Activated T-cell treated with anti-CD3 and anti-CD28 coated beads, Interleukin-2, amount 50 U/mL, for 1 hour (primary cell): ENCODE data around the gene FTHL17.

Experiments
- DNase-seq: peaks from one replicate; pipeline ENCODE4 v3.0.0-alpha.2; 2020

Gene FTHL17

DNA sequence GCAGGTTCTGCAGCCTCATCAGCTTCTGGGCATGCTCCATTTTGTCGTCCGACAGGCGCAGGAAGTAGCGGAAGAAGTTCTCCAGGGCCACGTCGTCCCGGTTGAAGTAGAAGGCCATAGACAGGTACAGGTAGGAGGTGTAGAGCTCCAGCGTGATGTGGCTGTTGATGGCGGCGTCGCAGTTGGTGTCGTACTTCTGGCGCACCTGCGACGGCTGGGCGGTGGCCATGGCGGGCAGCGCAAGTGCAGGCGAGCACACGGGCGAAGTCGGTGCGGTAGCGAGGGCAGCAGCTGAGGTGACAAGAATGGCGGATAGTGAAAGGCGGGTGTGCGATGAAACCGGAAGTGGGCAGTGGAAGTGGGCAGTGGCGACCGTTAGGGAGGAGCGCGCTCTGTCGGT lies at the start of gene FTHL17:
Gene FTHL17, minus strand, starts transcription at position 317 of the 400 bp plus-strand sequence. Its CDS starts 88 bp downstream, at position 229.
- no peak for DNase-seq

DNA sequence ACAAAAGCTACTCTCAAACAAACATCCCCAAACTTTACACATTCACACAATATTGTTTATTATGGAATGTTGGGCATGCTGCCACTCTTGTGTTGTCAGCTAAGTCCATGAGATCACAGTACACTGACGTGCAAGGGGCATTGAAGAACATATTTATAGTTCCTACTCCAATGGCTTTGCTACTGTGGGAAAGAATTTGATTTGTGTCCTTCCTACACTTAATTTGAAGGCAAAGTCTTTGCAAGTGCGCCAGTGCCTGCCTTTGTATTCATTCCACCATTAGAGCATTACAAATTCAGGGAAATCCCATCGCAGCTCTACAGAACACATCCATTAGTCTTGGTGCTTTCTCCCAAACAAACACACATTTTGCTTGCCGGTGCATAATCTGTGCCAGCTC lies 45.4 kb upstream of the FTHL17 start:
- DNase-seq, result no peak

DNA sequence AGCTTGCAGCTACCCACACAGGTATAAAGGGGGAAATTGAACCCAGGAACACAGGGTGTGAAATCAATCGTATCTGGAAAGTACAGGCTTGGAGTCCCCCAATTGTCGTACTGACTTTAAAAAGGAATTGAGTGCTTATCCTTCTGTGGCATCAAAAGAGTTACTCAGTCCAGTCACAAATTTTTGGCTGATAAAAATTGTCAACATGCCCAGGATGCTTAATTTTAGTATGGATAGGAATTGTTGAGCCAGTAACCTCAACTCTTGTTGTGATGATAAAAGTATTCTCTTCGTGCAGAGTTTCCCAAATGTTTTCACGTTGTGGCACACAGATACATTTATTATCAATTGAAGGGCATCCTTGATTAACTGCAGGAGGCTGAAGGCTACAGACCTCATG lies 43.6 kb upstream of the FTHL17 start:
- DNase-seq, result no peak

DNA sequence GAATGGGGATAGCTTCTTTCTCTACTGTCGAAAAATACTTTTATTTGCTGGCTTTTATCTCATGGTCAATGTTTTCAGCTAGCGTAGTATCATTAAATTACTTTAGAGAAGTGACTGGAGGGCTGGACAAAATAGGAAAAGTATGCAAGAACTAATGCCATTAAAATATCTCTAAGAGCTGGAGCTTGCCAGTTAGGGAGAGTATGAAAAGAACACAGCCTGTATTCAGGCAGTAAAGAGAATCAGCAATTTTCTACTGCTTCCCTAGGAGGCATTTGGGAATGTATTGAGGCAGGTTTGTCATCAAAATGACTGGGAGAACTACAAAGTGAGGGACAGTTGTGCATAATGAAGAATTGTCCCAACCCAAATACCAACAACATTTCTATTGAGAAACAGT lies 43.0 kb upstream of the FTHL17 start:
- no peak for DNase-seq

DNA sequence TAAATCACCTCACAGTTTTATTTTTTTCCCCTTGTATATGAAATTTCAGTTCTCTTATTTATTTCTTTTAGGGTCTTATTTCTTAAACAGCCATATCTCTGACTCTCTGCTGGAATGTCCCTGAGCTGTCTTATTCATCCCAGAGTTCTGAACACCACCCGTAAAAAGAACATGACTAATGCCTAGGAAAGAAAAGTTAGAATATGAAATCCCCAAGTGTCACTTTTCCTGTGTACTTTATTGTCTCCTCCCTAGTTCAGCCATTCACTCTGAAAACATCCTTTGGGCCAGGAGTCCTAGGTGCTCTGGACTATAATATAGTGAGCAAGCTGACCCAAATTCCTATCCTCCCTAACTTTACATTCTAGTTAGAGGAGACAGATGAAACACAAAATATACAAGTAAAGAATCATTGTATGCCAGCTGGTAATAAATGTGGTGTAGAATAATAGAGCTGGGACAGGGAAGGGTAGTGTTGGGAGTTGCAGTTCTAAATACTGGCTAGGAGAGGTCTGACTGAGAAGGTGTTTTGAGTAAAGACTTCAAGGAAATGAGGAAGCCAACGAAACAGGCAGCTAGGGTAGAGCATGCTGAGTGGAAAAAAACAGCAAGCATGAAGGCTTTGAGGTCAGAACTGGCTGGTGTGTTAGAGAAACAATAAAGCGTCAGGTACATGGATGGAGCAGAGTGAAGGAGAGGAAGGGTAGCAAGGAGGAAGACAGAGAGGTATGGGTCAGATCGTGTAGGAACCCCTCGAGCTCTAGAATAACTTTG lies 40.6 kb upstream of the FTHL17 start:
- no peak for DNase-seq

DNA sequence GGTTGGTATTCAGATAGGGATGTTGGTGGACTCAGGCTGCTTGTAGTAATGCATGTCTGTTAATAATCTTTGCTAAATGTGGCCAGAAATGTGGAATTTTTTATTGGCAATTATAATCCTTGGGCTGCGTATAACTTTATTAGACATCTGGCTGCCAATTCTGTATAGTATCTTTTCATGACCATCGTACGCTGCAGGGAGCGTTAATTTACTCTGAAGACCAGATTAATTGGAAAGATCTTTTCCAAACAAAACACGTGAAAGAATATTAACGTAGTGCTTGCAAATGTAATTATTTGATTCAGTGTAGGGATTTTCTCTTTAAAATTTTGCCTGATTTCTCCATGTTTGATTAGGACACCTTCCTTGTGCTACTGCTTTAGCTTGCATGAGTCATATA lies 38.8 kb upstream of the FTHL17 start:
- no peak for DNase-seq

DNA sequence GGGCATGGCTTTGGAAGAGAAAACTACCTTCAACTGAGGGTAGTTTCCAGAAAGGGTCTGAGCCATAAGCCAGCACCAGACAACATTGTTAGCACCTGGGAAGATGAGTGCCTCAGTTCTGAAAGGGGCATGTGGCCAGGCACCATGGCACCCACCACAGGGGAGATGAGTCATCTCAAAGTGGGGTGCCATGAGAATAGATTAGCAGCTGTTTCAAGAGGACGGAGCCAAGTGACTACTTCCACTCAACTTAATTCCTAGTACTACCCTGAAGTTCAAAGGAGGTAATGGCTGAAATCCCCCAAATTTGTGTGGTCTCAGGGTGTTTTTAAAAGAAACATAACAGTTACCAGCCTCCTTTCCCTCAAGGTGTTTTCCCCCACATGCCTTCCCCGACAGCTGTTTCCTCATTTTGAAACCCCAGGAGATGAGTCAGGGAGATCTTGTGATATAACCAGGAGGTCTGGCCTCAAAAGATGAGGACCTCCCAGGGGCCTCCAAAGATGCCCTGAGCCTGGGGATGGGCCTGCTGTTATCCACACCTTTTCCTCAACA lies 27.8 kb upstream of the FTHL17 start:
- no peak for DNase-seq

DNA sequence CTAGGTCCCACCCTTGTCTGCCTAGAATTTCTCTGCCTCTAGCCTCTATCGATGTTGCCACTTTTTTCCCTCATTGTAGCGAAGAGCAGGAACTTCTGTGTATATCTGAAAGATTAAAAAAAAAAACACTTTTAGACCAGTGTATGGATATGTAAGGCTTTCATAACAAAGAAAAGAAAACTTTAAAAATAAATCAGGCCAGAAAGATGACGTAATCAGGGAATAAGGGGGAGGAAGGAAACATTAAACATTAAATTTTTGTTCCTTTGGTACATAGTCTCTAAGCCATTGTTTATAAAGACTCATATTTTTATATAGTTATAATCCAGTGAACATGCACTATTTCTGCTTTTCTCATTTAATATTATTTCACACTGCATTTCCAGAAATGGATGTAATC lies 26.2 kb upstream of the FTHL17 start:
- DNase-seq, result no peak

DNA sequence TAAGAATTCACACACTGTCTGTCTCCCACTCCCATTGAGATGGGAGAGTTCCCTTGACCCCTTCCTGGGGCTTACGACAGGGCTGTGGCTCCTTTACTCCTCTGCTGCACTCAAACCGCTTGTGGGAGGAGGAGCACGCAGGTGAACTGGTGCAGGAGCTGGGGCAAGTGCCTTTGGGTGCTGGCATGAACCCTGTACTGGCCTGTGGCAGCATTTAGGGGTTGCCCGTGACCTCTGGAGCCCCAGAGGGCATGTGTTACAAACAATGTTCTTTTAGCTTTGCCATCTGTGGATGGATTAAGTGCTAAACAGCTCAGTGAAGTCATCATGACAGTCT lies 21.8 kb upstream of the FTHL17 start:
- no peak for DNase-seq

DNA sequence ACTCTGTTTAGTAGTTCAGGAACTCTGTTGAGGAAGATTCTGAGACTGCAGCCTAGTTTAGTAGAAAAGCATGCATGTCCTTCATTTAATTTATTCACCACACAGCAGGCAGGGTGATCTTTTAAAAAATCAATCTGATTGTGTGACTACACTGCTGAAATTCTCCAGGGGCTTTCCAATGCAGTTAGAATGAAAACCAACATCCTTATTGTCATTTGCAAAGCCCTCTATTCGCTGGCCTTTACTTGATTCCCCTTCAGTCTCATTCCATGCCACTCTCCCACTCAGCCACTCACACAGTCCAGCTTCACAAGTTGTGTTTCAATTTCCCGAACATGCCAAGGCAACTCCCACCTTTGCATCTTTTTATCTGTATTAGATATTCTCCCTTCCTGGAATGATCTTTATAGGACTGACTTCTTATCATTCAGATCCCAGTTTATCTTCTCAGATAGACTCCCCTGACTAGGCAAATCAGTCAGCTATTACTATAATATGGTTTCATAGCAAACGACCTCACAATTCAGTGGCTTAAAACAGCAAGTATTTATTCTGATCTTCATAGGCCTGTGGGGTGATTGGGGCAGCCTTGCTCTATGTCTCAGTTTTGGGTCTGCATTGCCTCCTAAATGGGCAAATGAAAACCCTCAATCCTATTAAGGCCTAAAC lies 21.3 kb upstream of the FTHL17 start:
- DNase-seq, result no peak

DNA sequence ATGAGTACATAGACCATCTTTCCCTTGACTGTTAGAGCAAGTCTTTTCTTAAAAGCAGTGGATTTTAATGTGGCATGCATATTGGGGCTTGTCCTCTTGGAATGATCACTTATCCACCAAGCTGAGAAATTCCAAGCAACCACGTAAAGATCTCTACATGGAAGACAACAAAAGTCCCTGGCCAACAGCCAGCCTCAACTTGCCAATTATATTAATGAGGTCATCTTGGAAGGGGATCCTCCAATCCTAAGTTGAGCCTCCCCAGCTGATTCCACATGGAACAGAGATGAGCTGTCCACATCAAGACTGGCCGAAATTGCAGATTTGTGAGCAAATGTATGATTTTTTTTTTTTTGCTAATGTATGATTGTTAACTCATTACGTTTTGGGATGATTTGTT lies 20.6 kb upstream of the FTHL17 start:
- DNase-seq, result no peak

DNA sequence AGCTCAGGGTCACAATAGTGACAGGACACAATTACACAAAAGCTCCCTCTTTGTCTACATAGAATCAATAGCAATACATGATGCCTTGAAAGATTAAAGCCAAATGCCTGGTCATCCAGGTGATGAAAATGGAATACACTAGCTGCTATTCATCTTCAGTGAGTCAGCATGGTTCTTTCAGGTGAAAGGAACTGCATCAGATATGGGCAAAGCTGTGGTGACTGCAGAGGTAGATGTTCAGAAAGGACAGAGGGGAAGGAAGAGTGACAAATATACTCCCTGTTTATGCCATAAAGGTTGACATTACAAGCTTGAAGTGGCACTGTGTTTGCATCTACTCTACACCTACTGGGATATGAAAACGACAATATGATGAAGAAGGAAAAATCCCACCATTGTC lies 20.0 kb upstream of the FTHL17 start:
- DNase-seq, result no peak

DNA sequence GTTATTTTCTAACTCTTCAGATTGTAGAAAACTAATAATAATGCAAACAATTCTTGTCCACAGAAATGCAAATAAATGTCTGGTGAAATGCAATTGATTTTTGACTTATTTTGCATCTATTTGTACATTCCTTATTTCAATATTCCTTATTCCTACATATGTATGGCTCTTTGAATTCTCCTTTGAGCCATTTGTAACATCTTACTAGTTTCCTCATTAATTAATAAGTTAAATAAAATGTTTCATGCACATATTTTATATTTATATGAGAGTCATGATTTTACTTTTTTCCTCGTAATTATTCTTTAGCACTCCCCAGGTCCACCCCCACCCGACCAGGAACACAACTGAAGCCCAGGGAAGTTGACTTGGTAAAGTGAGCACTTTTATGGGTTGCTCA lies 2.7 kb upstream of the FTHL17 start:
- DNase-seq, result no peak

DNA sequence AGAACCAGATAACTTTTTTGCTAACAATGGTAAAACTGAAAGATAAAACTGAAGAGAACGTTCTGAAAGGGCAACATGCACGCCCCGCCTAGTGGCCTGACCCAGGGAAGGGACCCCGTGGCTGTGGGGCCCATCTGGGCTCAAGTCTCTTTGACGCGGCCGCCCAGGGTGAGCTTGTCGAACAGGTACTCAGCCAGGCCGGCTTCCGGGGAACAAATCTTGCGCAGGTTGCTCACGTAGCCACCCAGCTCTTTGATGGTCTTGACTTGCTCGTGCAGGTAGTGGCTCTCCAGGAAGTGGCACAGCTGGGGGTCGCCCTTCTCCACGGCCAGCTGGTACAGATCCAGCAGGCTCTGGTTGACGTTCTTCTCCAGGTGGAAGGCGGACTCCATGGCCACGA lies 579 bp downstream of the FTHL17 start:
- DNase-seq, result no peak

DNA sequence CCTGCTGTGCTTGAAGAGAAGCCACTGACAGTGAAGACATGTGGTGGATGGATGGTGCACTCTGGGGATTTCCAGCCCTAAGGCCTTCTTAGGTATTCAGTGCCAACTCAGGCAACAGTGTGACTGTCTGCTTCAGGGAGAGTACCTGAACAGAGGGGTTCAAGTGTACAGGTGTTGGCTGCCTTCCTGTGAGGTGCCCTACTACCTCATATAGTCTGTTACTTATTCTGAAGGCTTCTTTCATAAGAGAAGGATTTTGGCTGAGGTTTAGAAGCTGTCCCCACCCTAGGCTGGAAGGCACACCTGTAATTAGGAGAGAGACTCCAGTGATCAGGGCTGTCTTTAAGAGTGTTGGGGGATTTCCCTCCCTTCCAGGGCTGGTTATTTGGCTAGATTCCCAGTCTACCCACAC lies 1.8 kb downstream of the FTHL17 start:
- no peak for DNase-seq

DNA sequence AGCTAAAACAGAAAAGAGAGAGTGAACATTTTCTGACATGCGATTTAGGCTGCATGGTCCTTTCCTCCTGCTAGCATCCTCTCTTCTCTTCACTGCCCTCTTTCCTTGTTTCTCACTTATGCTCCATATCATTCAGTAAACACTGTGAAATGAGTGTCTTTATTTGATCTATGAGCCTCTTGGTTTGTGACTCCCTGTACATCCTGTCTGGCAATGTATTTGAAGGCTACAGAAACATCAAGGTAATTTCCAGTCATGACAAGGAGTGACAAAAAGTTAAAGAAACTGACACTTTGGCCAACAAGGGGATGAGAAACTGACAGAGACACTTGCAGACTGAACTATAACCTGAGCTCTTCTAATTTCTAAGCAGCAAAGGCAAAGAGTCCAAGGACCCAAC lies 8.7 kb downstream of the FTHL17 start:
- DNase-seq, result no peak

DNA sequence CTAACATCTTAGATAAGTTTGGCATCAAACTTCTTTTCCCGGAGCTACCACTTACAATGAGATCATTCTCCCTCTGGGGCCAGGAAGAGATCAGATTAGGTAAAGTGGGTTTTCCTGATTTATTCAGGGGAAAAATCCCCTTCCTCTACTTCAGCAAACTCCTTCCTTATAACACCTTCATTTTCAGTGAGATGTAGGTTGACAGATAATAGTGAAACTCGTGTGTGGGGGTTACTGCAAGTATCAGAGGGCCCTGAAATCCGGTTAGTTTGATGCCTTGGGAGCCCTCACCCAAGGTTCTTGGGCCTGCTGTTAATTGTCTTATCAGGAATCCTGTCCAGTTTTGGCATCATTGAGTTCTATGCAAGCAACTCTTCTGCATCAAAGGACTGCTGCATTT lies 10.8 kb downstream of the FTHL17 start:
- DNase-seq, result no peak

DNA sequence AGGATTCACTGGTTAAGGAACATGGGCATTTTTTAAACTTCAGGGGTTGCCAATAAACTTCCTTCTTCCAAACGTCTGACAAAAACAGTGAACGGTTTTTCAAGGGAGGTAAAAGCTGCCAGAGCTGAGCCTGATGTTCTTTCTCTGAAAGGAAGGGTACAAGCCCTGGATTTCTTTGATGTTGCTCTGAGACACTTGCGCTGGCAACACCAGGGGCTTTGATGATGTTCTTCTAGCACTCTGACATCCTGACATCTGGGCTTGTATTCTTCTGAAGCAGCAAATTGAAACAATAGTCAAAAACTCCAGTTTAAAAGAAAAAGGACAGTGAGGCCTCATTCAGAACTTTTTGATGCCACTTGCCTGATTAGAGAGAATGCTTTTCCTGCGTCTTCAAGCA lies 11.8 kb downstream of the FTHL17 start:
- no peak for DNase-seq

DNA sequence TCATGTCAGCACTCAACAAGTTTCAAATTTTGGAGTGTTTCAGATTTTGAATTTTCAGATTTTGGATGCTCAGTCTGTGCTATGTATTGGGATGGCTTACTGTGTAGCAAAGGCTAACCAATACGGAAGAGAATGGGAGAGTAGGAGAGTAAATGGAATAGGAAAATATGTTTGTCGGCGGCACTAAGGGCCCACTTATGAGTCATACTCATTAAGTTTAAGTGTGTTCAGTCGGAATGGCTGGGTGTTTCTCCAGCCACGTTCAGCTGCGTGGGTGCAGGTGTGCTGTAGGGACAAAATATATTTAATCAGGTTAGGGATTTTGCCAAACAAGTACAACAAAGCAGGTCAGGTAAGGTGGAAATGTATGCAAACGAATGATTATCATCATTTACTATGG lies 13.6 kb downstream of the FTHL17 start:
- no peak for DNase-seq

DNA sequence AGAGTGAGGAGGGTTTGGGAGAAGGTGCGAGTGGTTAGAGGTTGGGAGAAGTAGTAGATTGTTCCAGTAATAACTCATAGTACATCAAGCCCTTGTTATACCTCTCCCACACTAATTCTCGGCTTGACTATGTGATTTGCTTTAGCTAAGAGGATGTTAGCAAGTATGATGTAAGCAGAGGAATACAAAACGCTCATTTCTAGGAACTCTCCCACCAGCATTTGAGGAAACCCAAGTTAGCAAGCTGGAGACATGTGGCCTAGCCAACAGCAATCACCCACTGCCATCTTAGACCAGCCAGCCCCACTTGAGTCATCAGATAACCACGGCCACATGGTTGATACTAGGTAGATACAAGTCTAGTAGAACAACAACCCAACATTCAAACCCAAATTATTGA lies 14.2 kb downstream of the FTHL17 start:
- no peak for DNase-seq

DNA sequence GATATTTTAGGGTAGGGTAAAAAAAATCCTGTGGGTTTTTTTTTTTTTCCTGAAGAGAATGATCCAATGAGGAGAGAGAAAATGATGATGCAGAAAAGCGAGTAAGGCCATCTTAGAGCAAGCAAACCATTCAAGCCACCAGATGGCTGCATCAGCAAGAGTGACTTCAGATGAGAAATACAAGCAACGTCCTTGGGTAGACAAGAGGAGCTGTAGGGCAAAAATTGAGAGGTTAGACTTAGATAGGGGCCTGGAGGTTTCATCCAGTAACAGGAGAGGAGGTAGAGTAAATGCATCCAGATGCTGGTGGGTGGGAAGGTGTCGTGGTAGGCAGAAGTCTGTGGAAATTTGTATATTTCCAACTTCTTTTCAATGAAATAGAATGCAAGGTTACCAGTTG lies 14.6 kb downstream of the FTHL17 start:
- DNase-seq, result no peak

DNA sequence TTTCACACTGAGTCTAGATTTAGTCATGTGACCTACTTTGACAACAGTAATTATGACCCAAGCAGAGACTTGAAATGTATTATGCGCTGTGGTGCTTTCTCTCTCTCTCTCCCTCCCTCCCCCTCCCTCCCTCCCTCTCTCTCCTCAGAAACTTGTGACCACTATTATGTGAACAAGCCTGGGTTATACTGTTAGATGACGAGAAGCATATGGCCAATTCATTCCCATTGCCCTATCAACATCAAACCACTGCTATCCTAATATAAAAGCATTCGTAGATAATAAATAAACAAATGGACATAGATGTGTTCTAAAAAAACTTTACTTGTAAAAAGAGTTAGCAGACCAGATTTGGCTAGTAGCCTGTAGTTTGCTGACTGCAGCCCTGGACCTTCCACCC lies 18.2 kb downstream of the FTHL17 start:
- DNase-seq, result no peak

DNA sequence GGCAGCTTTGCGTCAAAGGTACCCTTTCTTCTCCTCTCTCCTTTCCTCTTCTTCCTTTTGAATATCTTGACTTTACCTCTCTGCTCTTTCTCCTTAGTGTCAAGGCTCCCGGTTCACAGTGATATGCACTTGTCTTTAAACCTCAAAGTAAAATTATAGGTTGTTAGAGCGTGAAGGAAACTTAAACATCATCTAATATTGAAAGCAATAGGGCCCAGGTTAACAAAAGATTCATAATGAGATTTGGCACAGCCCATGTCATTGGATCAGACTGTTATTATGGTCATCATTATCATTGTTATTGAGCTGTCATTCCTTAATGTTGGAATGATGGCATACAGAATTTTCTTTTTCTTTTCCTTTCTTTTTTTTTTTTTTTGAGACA lies 32.5 kb downstream of the FTHL17 start:
- no peak for DNase-seq

DNA sequence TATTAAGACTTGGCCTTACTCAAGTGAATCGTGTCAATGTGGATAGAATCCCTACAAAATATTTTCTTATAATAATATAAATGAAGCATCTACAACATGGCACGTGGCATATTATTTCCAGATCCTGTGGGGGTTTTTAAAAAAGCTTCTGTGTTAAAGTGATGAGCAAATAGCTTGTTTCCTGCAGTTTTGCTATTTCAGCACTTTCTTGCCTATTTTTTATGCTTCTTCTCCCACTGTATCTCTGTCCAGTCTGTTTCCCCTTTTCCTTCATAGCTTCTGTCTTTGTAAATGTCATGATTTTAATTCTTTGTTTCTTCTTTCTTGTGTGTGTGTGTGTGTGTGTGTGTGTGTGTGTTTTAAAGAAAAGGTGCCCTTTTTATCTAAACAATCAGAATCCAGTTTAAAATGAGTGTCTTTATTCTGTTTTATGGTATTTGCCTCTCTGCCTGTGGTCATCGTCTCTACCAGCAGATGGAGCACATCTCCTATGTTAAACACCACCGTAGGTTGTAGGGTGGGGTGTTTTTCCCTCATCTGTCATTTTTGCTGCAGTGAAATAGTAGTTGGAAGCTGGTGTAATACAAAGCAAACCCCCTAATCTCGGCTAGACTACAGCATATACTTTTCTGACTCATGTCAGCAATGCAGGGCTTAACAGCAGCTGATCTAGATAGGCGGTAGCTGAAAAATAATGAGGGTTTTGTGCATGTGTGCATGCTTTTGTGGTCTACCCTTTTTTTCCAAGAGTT lies 33.1 kb downstream of the FTHL17 start:
- no peak for DNase-seq
